Measurements from ENCODE around the gene GADL1.
A peak's percentile ranks its signal among the peaks of the same experiment; 100 is the strongest.

Gene GADL1

DNA sequence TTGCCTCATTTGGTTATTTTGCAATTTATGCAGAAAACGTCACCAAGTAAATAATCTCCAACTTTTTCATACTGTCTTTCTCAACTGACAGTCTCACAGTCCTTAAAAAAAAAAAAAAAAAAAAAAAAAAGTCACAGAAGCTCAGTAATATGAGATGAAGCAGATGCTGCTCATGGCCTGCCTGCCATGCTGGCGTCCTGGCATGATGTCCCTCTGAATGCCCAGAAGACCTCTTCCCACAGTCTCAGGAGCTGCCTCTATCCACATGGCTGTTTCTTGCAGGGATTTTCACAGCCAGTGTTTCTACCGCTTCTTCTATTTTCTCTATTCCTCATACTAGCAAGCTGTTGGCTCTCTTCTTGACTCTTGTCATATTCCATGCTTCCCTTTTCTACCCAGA lies 200.3 kb downstream of the GADL1 start:
- Histone ChIP-seq H3K4me1 (ENCODE audit: control insufficient read depth, insufficient read depth, low read length) (peaks cover 30% of the 10 kb centered on the region), H3K4me3 (ENCODE audit: low read length in 2 of 2) (no peak overlapping the region), H3K27ac (ENCODE audit: low read length) (no peak overlapping the region), H3K9ac (ENCODE audit: low read length in 2 of 2) (no peak overlapping the region), H3K27me3 (ENCODE audit: control insufficient read depth in 1 of 2, insufficient read depth in 2 of 2, low read length in 2 of 2) (no peaks in the 10 kb centered on the region), H3K9me3 (ENCODE audit: control insufficient read depth in 2 of 2, low read length in 2 of 2) (no peaks in the 10 kb centered on the region), H3K36me3 (ENCODE audit: control insufficient read depth in 2 of 2, insufficient read depth in 2 of 2, low read length in 2 of 2) (peaks cover 7 to 14% of the 10 kb centered on the region in 2 donors)

DNA sequence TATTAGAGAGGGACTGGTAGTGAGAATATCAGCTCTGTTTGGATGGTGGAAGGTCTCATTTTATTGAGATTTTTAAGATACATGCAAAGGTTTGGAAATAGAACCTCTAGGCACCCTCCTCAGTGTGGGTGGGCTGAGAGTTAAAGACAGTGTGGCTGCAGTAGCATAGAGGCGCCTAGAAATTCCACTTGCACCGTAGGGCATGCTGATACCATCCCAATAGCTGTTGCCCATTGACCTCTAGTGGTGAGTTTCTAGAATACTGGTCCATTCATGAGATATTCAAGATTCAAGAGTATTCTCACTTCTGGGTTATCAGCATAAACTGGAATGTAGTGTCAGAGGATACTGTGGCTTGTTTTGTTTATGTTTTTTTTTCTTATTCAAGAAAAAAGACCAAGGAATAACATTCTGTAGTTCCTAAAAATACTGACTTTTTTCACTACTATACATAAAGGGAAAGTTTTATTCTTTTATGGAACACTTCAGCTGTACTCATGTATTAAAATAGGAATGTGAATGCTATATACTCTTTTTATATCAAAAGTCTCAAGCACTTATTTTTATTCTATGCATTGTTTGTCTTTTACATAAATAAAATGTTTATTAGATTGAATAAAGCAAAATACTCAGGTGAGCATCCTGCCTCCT lies 200.9 kb downstream of the GADL1 start:
- H3K9ac ChIP-seq (ENCODE audit: low read length in 2 of 2): no peak overlapping the region
- no peaks in the 10 kb centered on the region for H3K27me3 ChIP-seq (ENCODE audit: control insufficient read depth in 1 of 2, insufficient read depth in 2 of 2, low read length in 2 of 2)
- no peak overlapping the region for H3K27ac ChIP-seq (ENCODE audit: low read length)
- peaks cover 35% of the 10 kb centered on the region for H3K4me1 ChIP-seq (ENCODE audit: control insufficient read depth, insufficient read depth, low read length)
- peaks cover 7 to 14% of the 10 kb centered on the region in 2 donors for H3K36me3 ChIP-seq (ENCODE audit: control insufficient read depth in 2 of 2, insufficient read depth in 2 of 2, low read length in 2 of 2)
- H3K4me3 ChIP-seq (ENCODE audit: low read length in 2 of 2): no peak overlapping the region
- no peaks in the 10 kb centered on the region for H3K9me3 ChIP-seq (ENCODE audit: control insufficient read depth in 2 of 2, low read length in 2 of 2)

DNA sequence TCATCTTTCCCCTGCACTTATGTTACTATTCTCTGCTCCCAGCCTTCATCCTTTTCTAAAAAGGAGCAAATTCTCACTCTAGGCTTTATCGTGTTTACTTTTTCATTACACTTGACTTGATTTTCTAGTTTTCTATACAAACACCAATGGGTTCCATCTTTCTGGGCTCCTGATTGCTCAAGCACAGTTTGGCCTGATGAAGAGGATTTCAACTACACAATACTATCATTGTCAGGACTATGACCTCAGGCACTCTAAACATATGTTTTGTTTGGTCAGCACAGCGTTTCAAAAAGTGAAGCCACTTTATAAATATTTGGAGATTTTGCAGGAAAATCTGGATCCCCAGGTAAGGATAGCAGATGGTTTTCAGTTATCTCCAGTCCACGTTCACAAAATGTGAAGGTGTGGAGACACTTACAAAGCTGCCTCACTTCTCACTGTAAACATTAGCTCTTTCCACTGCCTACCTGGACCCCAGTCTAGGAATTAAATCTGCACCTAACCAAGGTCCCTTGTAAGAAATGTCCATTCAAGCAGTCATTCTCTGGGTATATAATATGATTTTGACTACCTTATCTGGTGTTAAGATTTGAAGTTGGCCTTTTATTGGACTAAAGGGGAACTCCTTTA lies 201.8 kb downstream of the GADL1 start:
- Histone ChIP-seq H3K36me3 (ENCODE audit: control insufficient read depth in 2 of 2, insufficient read depth in 2 of 2, low read length in 2 of 2) (peaks cover 10 to 14% of the 10 kb centered on the region in 2 donors), H3K4me1 (ENCODE audit: control insufficient read depth, insufficient read depth, low read length) (peaks cover 42% of the 10 kb centered on the region), H3K27ac (ENCODE audit: low read length) (no peak overlapping the region)

DNA sequence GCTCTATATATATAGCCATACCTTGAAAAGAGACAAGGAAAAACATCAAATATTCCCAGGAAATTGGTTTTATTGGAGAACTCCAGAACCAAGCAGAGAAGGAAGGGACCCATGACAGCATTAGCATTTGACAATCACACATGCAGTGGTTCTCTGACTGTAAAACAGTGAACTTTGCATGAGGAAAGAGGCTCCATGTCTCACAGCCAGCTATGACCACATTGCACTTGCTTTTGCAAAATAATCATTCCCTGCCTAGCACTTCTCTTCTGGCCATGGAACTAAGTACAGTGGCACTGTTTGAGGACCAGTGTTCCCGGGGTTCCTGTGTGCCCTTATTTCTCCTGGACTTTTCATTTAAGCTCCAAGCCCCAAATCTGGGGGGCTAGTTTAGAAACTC lies 202.5 kb downstream of the GADL1 start:
- H3K36me3 ChIP-seq (ENCODE audit: control insufficient read depth in 2 of 2, insufficient read depth in 2 of 2, low read length in 2 of 2): peaks cover 10 to 14% of the 10 kb centered on the region in 2 donors
- no peaks in the 10 kb centered on the region for H3K27me3 ChIP-seq (ENCODE audit: control insufficient read depth in 1 of 2, insufficient read depth in 2 of 2, low read length in 2 of 2)
- H3K4me3 ChIP-seq (ENCODE audit: low read length in 2 of 2): no peak overlapping the region
- H3K9me3 ChIP-seq (ENCODE audit: control insufficient read depth in 2 of 2, low read length in 2 of 2): no peaks in the 10 kb centered on the region
- peak overlapping the region; percentile 26 for H3K27ac ChIP-seq (ENCODE audit: low read length)
- H3K4me1 ChIP-seq (ENCODE audit: control insufficient read depth, insufficient read depth, low read length): peaks cover 41% of the 10 kb centered on the region
- H3K9ac ChIP-seq (ENCODE audit: low read length in 2 of 2): no peak overlapping the region

More for the DNA sequence above, 201.8 kb downstream of the GADL1 start:
- Histone ChIP-seq H3K9ac (ENCODE audit: low read length in 2 of 2) (no peak overlapping the region), H3K4me3 (ENCODE audit: low read length in 2 of 2) (no peak overlapping the region), H3K9me3 (ENCODE audit: control insufficient read depth in 2 of 2, low read length in 2 of 2) (no peaks in the 10 kb centered on the region), H3K27me3 (ENCODE audit: control insufficient read depth in 1 of 2, insufficient read depth in 2 of 2, low read length in 2 of 2) (no peaks in the 10 kb centered on the region)

DNA sequence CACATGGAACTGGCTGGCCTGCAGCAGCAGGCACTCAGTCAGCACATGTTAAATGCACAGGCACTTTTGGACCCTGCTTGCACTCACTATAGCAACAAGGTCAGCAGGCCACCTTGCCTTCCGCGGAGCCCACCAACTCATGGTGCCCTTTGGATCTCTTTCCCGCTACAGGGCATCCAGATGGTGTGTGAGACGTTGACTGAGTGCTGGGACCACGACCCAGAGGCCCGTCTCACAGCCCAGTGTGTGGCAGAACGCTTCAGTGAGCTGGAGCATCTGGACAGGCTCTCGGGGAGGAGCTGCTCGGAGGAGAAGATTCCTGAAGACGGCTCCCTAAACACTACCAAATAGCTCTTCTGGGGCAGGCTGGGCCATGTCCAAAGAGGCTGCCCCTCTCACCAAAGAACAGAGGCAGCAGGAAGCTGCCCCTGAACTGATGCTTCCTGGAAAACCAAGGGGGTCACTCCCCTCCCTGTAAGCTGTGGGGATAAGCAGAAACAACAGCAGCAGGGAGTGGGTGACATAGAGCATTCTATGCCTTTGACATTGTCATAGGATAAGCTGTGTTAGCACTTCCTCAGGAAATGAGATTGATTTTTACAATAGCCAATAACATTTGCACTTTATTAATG lies 203.1 kb downstream of the GADL1 start:
- H3K4me1 ChIP-seq (ENCODE audit: control insufficient read depth, insufficient read depth, low read length): peaks cover 37% of the 10 kb centered on the region

DNA sequence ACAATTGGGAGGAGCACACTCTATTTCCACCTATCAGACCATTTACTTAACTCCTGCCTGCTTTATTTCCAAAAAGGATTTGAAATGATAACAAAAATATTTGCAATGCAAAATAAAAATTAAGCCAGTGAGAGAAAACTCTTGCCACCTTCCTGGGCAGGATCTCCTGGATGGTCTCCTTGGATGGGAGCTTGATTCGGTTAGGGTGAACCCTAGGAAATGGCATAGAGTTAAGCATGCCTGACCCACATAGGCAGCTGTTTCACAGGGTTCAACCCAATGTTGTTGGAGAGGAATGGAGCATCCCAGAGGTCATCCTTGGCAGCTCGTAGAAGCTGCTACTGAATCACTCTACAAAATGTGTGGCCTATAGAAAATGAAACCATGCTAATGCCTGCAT lies 204.3 kb downstream of the GADL1 start:
- H3K9ac ChIP-seq (ENCODE audit: low read length in 2 of 2): no peak overlapping the region
- no peaks in the 10 kb centered on the region for H3K27me3 ChIP-seq (ENCODE audit: control insufficient read depth in 1 of 2, insufficient read depth in 2 of 2, low read length in 2 of 2)
- peaks cover 10 to 14% of the 10 kb centered on the region in 2 donors for H3K36me3 ChIP-seq (ENCODE audit: control insufficient read depth in 2 of 2, insufficient read depth in 2 of 2, low read length in 2 of 2)
- H3K4me1 ChIP-seq (ENCODE audit: control insufficient read depth, insufficient read depth, low read length): peaks cover 37% of the 10 kb centered on the region
- H3K4me3 ChIP-seq (ENCODE audit: low read length in 2 of 2): no peak overlapping the region
- no peaks in the 10 kb centered on the region for H3K9me3 ChIP-seq (ENCODE audit: control insufficient read depth in 2 of 2, low read length in 2 of 2)
- H3K27ac ChIP-seq (ENCODE audit: low read length): no peak overlapping the region

More for the DNA sequence above, 203.1 kb downstream of the GADL1 start:
- Histone ChIP-seq H3K4me3 (ENCODE audit: low read length in 2 of 2) (no peak overlapping the region), H3K27ac (ENCODE audit: low read length) (peak overlapping the region; percentile 56), H3K9ac (ENCODE audit: low read length in 2 of 2) (peak overlapping the region in 1 of 2 donors; percentile 11), H3K9me3 (ENCODE audit: control insufficient read depth in 2 of 2, low read length in 2 of 2) (no peaks in the 10 kb centered on the region), H3K27me3 (ENCODE audit: control insufficient read depth in 1 of 2, insufficient read depth in 2 of 2, low read length in 2 of 2) (no peaks in the 10 kb centered on the region), H3K36me3 (ENCODE audit: control insufficient read depth in 2 of 2, insufficient read depth in 2 of 2, low read length in 2 of 2) (peaks cover 10 to 14% of the 10 kb centered on the region in 2 donors)

DNA sequence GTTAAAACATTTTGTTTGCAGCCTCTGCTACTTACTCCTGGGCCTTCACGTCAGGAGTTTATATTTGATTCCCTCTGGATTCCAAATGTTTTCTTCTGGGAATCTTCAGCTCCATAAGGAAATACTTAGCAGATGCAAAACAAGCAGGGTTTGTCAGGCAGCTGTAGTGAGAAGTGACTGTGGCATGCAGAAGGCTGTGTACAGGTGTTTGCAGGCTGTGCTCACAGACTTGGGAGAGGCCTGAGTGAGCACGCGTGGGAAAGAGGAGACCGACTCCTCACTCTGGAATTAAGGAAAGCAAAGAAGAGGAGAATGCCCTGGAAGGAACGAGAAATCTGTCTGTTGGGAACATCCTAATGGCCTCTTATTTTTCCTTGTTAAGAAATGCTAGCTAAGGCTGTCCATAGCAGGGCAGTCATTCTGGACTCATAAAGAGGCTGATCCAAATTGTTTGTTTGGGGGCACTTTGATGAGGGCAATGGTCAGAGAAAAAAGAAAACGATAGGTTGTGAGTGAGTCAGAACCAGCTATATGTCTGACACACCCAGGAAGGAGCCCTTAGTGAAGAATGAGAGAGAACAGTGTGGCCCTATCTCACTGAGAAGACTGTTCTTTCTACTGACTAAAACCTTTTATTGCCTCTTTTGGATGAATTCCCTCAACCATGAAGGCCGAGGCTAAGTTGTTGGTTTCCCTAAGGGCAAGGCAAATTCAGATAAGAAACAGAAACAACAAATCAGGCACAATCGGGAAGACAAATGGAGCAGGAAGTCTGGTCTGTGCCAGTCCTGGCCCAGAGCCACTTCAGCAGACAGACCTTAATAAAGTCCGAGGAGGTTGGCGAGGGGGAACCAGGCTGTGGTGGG lies 205.5 kb downstream of the GADL1 start:
- Histone ChIP-seq H3K36me3 (ENCODE audit: control insufficient read depth in 2 of 2, insufficient read depth in 2 of 2, low read length in 2 of 2) (peaks cover 6 to 8% of the 10 kb centered on the region in 2 donors), H3K27me3 (ENCODE audit: control insufficient read depth in 1 of 2, insufficient read depth in 2 of 2, low read length in 2 of 2) (no peaks in the 10 kb centered on the region), H3K27ac (ENCODE audit: low read length) (peak overlapping the region; percentile 58), H3K9me3 (ENCODE audit: control insufficient read depth in 2 of 2, low read length in 2 of 2) (no peaks in the 10 kb centered on the region), H3K9ac (ENCODE audit: low read length in 2 of 2) (peak overlapping the region in 1 of 2 donors; percentile 5), H3K4me1 (ENCODE audit: control insufficient read depth, insufficient read depth, low read length) (peaks cover 41% of the 10 kb centered on the region), H3K4me3 (ENCODE audit: low read length in 2 of 2) (peak overlapping the region; percentile 3 to 15)

DNA sequence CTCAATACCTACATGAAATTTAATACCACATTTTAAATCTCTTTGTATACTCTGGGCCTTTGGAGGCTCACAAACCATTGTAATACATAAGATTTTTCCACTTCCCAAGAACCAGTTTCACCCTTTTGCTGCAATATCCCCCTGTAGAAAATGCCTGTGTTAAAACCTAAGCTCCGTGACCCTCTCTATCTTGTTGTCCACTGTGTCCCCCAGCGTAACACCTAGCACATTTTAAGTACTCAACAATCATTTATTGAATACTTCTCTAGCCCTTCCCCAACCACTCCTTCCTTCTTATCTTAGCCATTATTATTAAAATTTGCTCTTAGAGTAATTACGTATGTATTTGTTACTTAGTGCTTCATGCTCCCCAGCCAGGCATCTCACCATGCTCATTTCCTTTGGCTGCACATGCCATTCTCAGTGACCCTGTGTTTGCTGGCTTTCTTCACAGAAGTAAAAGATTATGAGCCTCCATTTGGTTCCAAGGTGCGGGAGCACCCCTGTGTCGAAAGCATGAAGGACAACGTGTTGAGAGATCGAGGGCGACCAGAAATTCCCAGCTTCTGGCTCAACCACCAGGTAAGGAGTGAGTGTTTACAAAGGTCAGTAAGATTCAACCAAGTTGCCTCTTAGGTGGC lies 206.4 kb downstream of the GADL1 start:
- Histone ChIP-seq H3K9me3 (ENCODE audit: control insufficient read depth in 2 of 2, low read length in 2 of 2) (no peaks in the 10 kb centered on the region), H3K27ac (ENCODE audit: low read length) (peak overlapping the region; percentile 58), H3K4me1 (ENCODE audit: control insufficient read depth, insufficient read depth, low read length) (peaks cover 46% of the 10 kb centered on the region), H3K27me3 (ENCODE audit: control insufficient read depth in 1 of 2, insufficient read depth in 2 of 2, low read length in 2 of 2) (no peaks in the 10 kb centered on the region), H3K36me3 (ENCODE audit: control insufficient read depth in 2 of 2, insufficient read depth in 2 of 2, low read length in 2 of 2) (peaks cover 8% of the 10 kb centered on the region in 2 donors), H3K4me3 (ENCODE audit: low read length in 2 of 2) (peak overlapping the region in 1 of 2 donors; percentile 3), H3K9ac (ENCODE audit: low read length in 2 of 2) (no peak overlapping the region)

DNA sequence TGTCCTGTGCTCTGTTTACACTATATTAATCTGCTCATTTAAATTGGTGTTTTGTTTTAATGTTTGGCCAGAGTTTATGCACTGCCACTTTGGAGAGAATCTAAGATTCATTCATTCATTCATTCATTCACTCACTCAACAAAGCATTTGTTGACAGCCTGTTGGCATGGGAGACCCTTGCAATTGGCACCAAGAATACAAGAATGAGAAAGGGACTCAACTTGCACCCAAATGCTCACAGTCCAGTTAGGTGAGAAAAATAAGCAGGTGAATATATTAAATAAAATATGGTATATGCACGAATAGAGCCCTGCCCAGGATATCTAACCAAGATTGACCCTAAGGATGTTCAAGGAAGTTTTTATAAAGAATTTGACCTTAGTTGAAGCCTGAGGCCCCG lies 207.7 kb downstream of the GADL1 start:
- H3K27me3 ChIP-seq (ENCODE audit: control insufficient read depth in 1 of 2, insufficient read depth in 2 of 2, low read length in 2 of 2): no peaks in the 10 kb centered on the region
- H3K36me3 ChIP-seq (ENCODE audit: control insufficient read depth in 2 of 2, insufficient read depth in 2 of 2, low read length in 2 of 2): peaks cover 3 to 8% of the 10 kb centered on the region in 2 donors
- no peak overlapping the region for H3K9ac ChIP-seq (ENCODE audit: low read length in 2 of 2)
- H3K4me1 ChIP-seq (ENCODE audit: control insufficient read depth, insufficient read depth, low read length): peaks cover 55% of the 10 kb centered on the region
- H3K9me3 ChIP-seq (ENCODE audit: control insufficient read depth in 2 of 2, low read length in 2 of 2): no peaks in the 10 kb centered on the region
- no peak overlapping the region for H3K27ac ChIP-seq (ENCODE audit: low read length)
- no peak overlapping the region for H3K4me3 ChIP-seq (ENCODE audit: low read length in 2 of 2)

DNA sequence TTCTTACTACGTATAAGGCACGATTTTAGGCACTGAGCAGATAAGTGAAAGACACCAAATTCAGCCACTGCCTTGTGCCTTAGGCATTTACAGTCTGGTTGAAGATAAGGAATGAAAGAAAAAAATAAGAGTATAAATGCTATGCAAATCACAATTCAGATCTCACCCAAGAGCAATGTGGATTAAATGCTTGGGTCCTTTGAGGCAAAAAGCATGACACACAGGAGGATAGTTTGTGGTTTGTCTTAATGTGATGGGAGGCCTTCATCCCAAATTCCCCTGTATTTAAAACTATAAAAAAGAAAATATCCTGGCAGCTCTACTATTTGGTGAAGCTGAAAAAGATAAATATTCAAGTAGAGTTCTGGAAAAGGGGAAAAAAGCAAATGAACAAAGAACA lies 208.3 kb downstream of the GADL1 start:
- Histone ChIP-seq H3K4me1 (ENCODE audit: control insufficient read depth, insufficient read depth, low read length) (peaks cover 50% of the 10 kb centered on the region), H3K36me3 (ENCODE audit: control insufficient read depth in 2 of 2, insufficient read depth in 2 of 2, low read length in 2 of 2) (peaks cover 3 to 8% of the 10 kb centered on the region in 2 donors), H3K27me3 (ENCODE audit: control insufficient read depth in 1 of 2, insufficient read depth in 2 of 2, low read length in 2 of 2) (no peaks in the 10 kb centered on the region), H3K27ac (ENCODE audit: low read length) (no peak overlapping the region), H3K9ac (ENCODE audit: low read length in 2 of 2) (no peak overlapping the region), H3K4me3 (ENCODE audit: low read length in 2 of 2) (no peak overlapping the region), H3K9me3 (ENCODE audit: control insufficient read depth in 2 of 2, low read length in 2 of 2) (no peaks in the 10 kb centered on the region)

All from stomach smooth muscle (tissue), 2 donors.